OCI-LY7 (cell line): Measurements from ENCODE around the gene DLGAP1.
"Not testable (repeated sequence)": the region's sequence is repeated elsewhere in the genome, so short reads cannot be mapped to it uniquely, and the experiment has no call there.

Experiments used
- CTCF ChIP-seq: fragments of 200-600 bp; sonication (generic); conservative IDR thresholded peaks from 2 replicates; pipeline ENCODE4 v1.5.1; 2014; ENCODE audit warnings: mild to moderate bottlenecking, antibody characterized with exemption, low read length, moderate library complexity, mixed read lengths
- EZH2phosphoT487 ChIP-seq: fragments of 200-600 bp; sonication (generic); IDR thresholded peaks from 2 replicates; pipeline ENCODE4 v1.6.1; 2018; ENCODE audit warnings: low read depth, borderline replicate concordance, mild to moderate bottlenecking, mixed run types, antibody characterized with exemption, low read length, moderate library complexity, mixed read lengths

GRCh38 chr18:3608099-3608453, 847.0 kb downstream of the DLGAP1 start:
- not testable (repeated sequence) for TF ChIP-seq CTCF, EZH2phosphoT487
